22Rv1 (cell line): ENCODE results near the gene FNDC3A.

Source experiments
- CTCF ChIP-seq: fragments of 450-650 bp; IDR thresholded peaks from 2 replicates; pipeline ENCODE4 v1.5.1; 2017; ENCODE audit warnings: mild to moderate bottlenecking
- ZFX ChIP-seq: fragments of 450-650 bp; IDR thresholded peaks from 2 replicates; pipeline ENCODE4 v1.6.1; 2017; ENCODE audit warnings: antibody characterized with exemption, borderline replicate concordance

- peak; percentile 22; the same call in 1 of the 2 replicates for TF ChIP-seq CTCF
- no peak for TF ChIP-seq ZFX
Observed at GRCh38 chr13:49248622-49249002, 272.9 kb downstream of the FNDC3A start.
